ENCODE data around the gene MRPL36.

GRCh38 chr5:1815881-1816292 is 16.2 kb upstream of the MRPL36 start:
- no peak for TF ChIP-seq CTCF (IDR thresholded peaks at IDR 0.05; ENCODE audit: insufficient read depth, low read length)
- no peak for TF ChIP-seq POLR2AphosphoS5 (IDR thresholded peaks at IDR 0.05; ENCODE audit: low read depth)
- TF ChIP-seq GABPA (IDR thresholded peaks at IDR 0.05; ENCODE audit: low read depth) = no peak
- TF ChIP-seq, protein P1, sequence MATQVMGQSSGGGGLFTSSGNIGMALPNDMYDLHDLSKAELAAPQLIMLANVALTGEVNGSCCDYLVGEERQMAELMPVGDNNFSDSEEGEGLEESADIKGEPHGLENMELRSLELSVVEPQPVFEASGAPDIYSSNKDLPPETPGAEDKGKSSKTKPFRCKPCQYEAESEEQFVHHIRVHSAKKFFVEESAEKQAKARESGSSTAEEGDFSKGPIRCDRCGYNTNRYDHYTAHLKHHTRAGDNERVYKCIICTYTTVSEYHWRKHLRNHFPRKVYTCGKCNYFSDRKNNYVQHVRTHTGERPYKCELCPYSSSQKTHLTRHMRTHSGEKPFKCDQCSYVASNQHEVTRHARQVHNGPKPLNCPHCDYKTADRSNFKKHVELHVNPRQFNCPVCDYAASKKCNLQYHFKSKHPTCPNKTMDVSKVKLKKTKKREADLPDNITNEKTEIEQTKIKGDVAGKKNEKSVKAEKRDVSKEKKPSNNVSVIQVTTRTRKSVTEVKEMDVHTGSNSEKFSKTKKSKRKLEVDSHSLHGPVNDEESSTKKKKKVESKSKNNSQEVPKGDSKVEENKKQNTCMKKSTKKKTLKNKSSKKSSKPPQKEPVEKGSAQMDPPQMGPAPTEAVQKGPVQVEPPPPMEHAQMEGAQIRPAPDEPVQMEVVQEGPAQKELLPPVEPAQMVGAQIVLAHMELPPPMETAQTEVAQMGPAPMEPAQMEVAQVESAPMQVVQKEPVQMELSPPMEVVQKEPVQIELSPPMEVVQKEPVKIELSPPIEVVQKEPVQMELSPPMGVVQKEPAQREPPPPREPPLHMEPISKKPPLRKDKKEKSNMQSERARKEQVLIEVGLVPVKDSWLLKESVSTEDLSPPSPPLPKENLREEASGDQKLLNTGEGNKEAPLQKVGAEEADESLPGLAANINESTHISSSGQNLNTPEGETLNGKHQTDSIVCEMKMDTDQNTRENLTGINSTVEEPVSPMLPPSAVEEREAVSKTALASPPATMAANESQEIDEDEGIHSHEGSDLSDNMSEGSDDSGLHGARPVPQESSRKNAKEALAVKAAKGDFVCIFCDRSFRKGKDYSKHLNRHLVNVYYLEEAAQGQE (IDR thresholded peaks at IDR 0.05; ENCODE audit: insufficient replicate concordance, low read depth) = no peak

All from HL-60 (cell line).